DND-41 (cell line): ENCODE measurements around the gene RPIA.

Experiments
- EZH2 ChIP-seq: IDR thresholded peaks from 3 replicates; pipeline ENCODE4 v1.6.1; 2012; ENCODE audit warnings: borderline replicate concordance, low read depth, mild to moderate bottlenecking, moderate library complexity, low read length, inconsistent platforms; ENCODE audit not compliant: severe bottlenecking
- TF ChIP-seq, protein P1 (sequence below): IDR thresholded peaks from 2 replicates; pipeline ENCODE4 v1.5.1; 2012; ENCODE audit warnings: borderline replicate concordance, low read length, moderate library complexity, mild to moderate bottlenecking; ENCODE audit not compliant: poor library complexity, severe bottlenecking; ENCODE audit errors: extremely low read depth

DNA sequence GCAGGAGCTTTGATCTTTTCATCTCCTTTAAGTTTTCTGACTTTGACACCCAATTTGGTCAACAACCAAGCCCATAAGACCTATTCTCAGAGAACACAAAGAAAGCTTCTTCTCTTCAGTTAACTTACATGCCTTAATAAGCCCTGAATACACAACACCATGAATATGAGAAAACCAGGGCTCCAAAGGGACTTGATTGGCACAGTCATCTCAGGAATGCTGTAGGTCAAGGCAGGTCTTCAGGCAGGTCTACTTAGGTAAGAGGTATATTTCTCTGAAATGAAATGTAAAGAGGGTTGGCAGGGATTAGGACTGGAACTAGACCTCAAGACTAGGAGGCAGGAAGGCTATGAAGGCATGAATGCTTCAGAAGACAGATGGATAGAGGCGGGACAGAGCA lies 39.8 kb upstream of the RPIA start:
- TF ChIP-seq, protein P1, sequence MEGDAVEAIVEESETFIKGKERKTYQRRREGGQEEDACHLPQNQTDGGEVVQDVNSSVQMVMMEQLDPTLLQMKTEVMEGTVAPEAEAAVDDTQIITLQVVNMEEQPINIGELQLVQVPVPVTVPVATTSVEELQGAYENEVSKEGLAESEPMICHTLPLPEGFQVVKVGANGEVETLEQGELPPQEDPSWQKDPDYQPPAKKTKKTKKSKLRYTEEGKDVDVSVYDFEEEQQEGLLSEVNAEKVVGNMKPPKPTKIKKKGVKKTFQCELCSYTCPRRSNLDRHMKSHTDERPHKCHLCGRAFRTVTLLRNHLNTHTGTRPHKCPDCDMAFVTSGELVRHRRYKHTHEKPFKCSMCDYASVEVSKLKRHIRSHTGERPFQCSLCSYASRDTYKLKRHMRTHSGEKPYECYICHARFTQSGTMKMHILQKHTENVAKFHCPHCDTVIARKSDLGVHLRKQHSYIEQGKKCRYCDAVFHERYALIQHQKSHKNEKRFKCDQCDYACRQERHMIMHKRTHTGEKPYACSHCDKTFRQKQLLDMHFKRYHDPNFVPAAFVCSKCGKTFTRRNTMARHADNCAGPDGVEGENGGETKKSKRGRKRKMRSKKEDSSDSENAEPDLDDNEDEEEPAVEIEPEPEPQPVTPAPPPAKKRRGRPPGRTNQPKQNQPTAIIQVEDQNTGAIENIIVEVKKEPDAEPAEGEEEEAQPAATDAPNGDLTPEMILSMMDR, result no peak
- TF ChIP-seq EZH2, result no peak
